Colonic mucosa (tissue), 4 donors: ENCODE measurements around the gene CCRL2. TPM values are rescaled to one million over a fixed set of nuclear protein-coding genes. Genes with fewer than 3 reads are reported as not detected.

Experiments
- DNase-seq: peaks from one replicate; pipeline ENCODE4 v3.0.0-alpha.2; 2020
- H3K27ac ChIP-seq: fragments of 200-600 bp; one replicate; pipeline ENCODE4 v1.8.0; 2021
- H3K27me3 ChIP-seq: fragments of 200-600 bp; one replicate; pipeline ENCODE4 v1.8.0; 2021
- H3K36me3 ChIP-seq: fragments of 200-600 bp; one replicate; pipeline ENCODE4 v1.8.0; 2021
- H3K4me1 ChIP-seq: fragments of 200-600 bp; one replicate; pipeline ENCODE4 v1.8.0; 2021; ENCODE audit warnings: mild to moderate bottlenecking
- H3K4me3 ChIP-seq: fragments of 200-600 bp; one replicate; pipeline ENCODE4 v1.8.0; 2021
- H3K9ac ChIP-seq, 2 donors: one replicate each; pipeline ENCODE4 v1.7.0; 2013; ENCODE audit warnings: control low read depth in 2 of 2, low read depth in 2 of 2, low read length in 2 of 2
- H3K9me3 ChIP-seq: fragments of 200-600 bp; one replicate; pipeline ENCODE4 v1.8.0; 2021
- CTCF ChIP-seq: fragments of 200-600 bp; IDR thresholded peaks from one replicate; pipeline ENCODE4 v1.8.0; 2022; ENCODE audit warnings: antibody characterized with exemption, mild to moderate bottlenecking
- intact Hi-C: fragments of 100-400 bp; cut with DNase I; formaldehyde crosslinking; loops from one replicate; pipeline ENCODE4 v1.14.1; 2022
- total RNA-seq, 2 donors: library from RNA; stranded (reverse); fragmentation: NEBNext Ultra II Directional in 1 of 2; extraction: Animal tissue kit (Norgen Biotek cat#: 25700) in 1 of 2; gene quantifications; one replicate each; pipeline ENCODE4 v1.2.1, GENCODE V29; 2021
- donor health status: healthy.
- donor health status: DM: no; HTN: no; CAD: no.
- donor health status: DM: no; HTN: no; CAD: no.

Gene CCRL2
- total RNA-seq, 2 donors from 2014 or later: 10.9 to 17.6 TPM

GRCh38 chr3:46455231-46456115 is 48.4 kb downstream of the CCRL2 start:
- intact Hi-C loops: no loop called here
- no peaks in the 10 kb centered on the region for H3K9me3 ChIP-seq
- H3K4me3 ChIP-seq: no peak overlapping the region
- H3K9ac ChIP-seq: no peak overlapping the region
- no peak overlapping the region for H3K27ac ChIP-seq
- no peaks in the 10 kb centered on the region for H3K36me3 ChIP-seq
- DNase-seq: no peak
- H3K4me1 ChIP-seq: no peaks in the 10 kb centered on the region
- TF ChIP-seq CTCF: no peak
- no peaks in the 10 kb centered on the region for H3K27me3 ChIP-seq

DNA sequence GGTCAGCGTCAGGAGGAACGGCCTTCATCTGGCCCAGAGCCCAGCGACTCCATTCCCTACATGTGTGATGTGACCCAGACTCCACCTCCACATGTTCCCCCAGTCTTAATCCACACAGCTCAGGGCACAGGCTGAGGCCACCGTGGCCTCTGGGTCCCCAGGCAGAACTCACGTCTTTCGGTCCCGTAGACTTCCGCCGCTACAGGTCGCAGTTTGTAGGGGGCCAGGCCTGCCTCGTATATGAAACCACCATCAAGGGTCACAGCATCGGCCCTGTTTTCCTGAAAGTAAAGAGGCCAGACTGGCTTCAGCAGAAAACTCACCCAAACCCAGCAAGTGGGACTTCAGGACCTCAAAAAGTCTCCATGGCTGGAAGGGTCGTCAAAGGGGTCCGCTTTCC is 49.1 kb downstream of the CCRL2 start:
- intact Hi-C loops: no loop called here
- Histone ChIP-seq H3K9me3 (no peaks in the 10 kb centered on the region), H3K27ac (no peak overlapping the region), H3K9ac (no peak overlapping the region), H3K4me3 (no peak overlapping the region), H3K4me1 (no peaks in the 10 kb centered on the region), H3K36me3 (no peaks in the 10 kb centered on the region), H3K27me3 (no peaks in the 10 kb centered on the region)
- no peak for TF ChIP-seq CTCF
- DNase-seq: no peak

Other genes with a start within 250 kb of the CCRL2 start
- 1 to 10 TPM in 1 of 2 donors, under 1 TPM in 1; 0.57 to 6.0 TPM for gene CCR1, start 198.9 kb upstream of the CCRL2 start, total RNA-seq
- gene CCR3, start 164.8 kb upstream of the CCRL2 start, total RNA-seq: not detected
- gene CCR2, start 53.1 kb upstream of the CCRL2 start, total RNA-seq: 1 to 10 TPM; 1.5 to 3.0 TPM
- gene CCR5, start 36.3 kb upstream of the CCRL2 start, total RNA-seq: 1 to 10 TPM in 1 of 2 donors, under 1 TPM in 1; 0.57 to 1.9 TPM
- gene LTF, start 57.6 kb downstream of the CCRL2 start, total RNA-seq: 1 to 10 TPM; 1.0 to 1.6 TPM
- gene RTP3, start 90.7 kb downstream of the CCRL2 start, total RNA-seq: not detected
- 1 to 10 TPM in 1 of 2 donors, under 1 TPM in 1; 0.44 to 2.0 TPM for gene LRRC2, start 159.0 kb downstream of the CCRL2 start, total RNA-seq
- not detected for gene FAM240A, start 205.3 kb downstream of the CCRL2 start, total RNA-seq